ENCODE results near the gene KIAA2012.

The KIAA2012 gene

GRCh38 chr2:202114291-202114690, 41.2 kb downstream of the KIAA2012 start:
- CTCF ChIA-PET = interaction anchor here (2.8 kb wide), 1 partner anchor 11 kb away, joined by 9 read pairs; no protein-coding TSS in a partner anchor
- peaks cover 6% of the 10 kb centered on the region; the same call in 1 of the 2 replicates for H3K4me1 ChIP-seq (ENCODE audit: control insufficient read depth, insufficient read depth, low read length)
- H3K4me3 ChIP-seq (ENCODE audit: low read depth, low read length) = no peak overlapping the region
- TF ChIP-seq ZNF426 (tag by site-specific recombination; IDR thresholded peaks at IDR 0.05) (no peak), ZNF514 (tag by site-specific recombination; IDR thresholded peaks at IDR 0.05) (no peak), ZNF169 (tag by site-specific recombination; IDR thresholded peaks at IDR 0.05) (no peak), SP7 (tag by site-specific recombination; IDR thresholded peaks at IDR 0.05) (no peak), ZNF558 (tag by site-specific recombination; IDR thresholded peaks at IDR 0.05) (no peak), ZNF302 (tag by site-specific recombination; IDR thresholded peaks at IDR 0.05; ENCODE audit: low read depth) (no peak), ZNF398 (tag by site-specific recombination; IDR thresholded peaks at IDR 0.05) (no peak), MZF1 (tag by site-specific recombination; IDR thresholded peaks at IDR 0.05; ENCODE audit: borderline replicate concordance) (no peak), ZNF624 (tag by site-specific recombination; IDR thresholded peaks at IDR 0.05) (no peak), ZNF10 (tag by site-specific recombination; IDR thresholded peaks at IDR 0.05) (no peak), OSR2 (tag by site-specific recombination; IDR thresholded peaks at IDR 0.05) (no peak), ZNF202 (tag by site-specific recombination; IDR thresholded peaks at IDR 0.05; ENCODE audit: borderline replicate concordance) (no peak), ZNF555 (tag by site-specific recombination; conservative IDR thresholded peaks at IDR 0.05) (no peak), SETDB1 (IDR thresholded peaks at IDR 0.05; ENCODE audit: insufficient read length, low read length) (no peak), EGR2 (tag by site-specific recombination; IDR thresholded peaks at IDR 0.05; ENCODE audit: low read depth) (no peak)
- H3K9me3 ChIP-seq (ENCODE audit: control insufficient read depth, insufficient read depth, low read depth, low read length) = no peaks in the 10 kb centered on the region
- H3K27ac ChIP-seq (ENCODE audit: extremely low read depth, low read depth, low read length) = no peak overlapping the region
- no peaks in the 10 kb centered on the region for H3K36me3 ChIP-seq (ENCODE audit: control insufficient read depth in 2 of 2, insufficient read depth in 1 of 2, low read length in 2 of 2)
- POLR2A ChIA-PET = no interaction called here

GRCh38 chr2:202114795-202115194, 41.7 kb downstream of the KIAA2012 start:
- POLR2A ChIA-PET = no interaction called here
- CTCF ChIA-PET = interaction anchor here (1.4 to 2.8 kb wide), 2 partner anchors 11 to 13 kb away, joined by 3 to 9 read pairs; no protein-coding TSS in a partner anchor
- no peaks in the 10 kb centered on the region for H3K36me3 ChIP-seq (ENCODE audit: control insufficient read depth in 2 of 2, insufficient read depth in 1 of 2, low read length in 2 of 2)

More at GRCh38 chr2:202114795-202115194, 41.7 kb downstream of the KIAA2012 start:
- H3K27ac ChIP-seq (ENCODE audit: extremely low read depth, low read depth, low read length) = no peak overlapping the region
- no peaks in the 10 kb centered on the region for H3K9me3 ChIP-seq (ENCODE audit: control insufficient read depth, insufficient read depth, low read depth, low read length)
- H3K4me1 ChIP-seq (ENCODE audit: control insufficient read depth, insufficient read depth, low read length) = peaks cover 2% of the 10 kb centered on the region; the same call in 1 of the 2 replicates
- H3K4me3 ChIP-seq (ENCODE audit: low read depth, low read length) = no peak overlapping the region
- TF ChIP-seq ZNF133 (tag by site-specific recombination; IDR thresholded peaks at IDR 0.05) (no peak), HOXC10 (CRISPR knock-in tag; IDR thresholded peaks at IDR 0.05) (no peak), ZNF248 (tag by site-specific recombination; IDR thresholded peaks at IDR 0.05) (no peak), ZBTB48 (tag by site-specific recombination; IDR thresholded peaks at IDR 0.05) (no peak), ZNF449 (tag by site-specific recombination; IDR thresholded peaks at IDR 0.05) (no peak), ZEB2 (tag by site-specific recombination; IDR thresholded peaks at IDR 0.05) (no peak), IKZF3 (tag by site-specific recombination; IDR thresholded peaks at IDR 0.05) (no peak), ZNF692 (tag by site-specific recombination; IDR thresholded peaks at IDR 0.05) (no peak), ZNF202 (tag by site-specific recombination; IDR thresholded peaks at IDR 0.05; ENCODE audit: borderline replicate concordance) (no peak), BCL6B (tag by site-specific recombination; IDR thresholded peaks at IDR 0.05) (no peak), ZNF404 (tag by site-specific recombination; IDR thresholded peaks at IDR 0.05) (no peak), PRDM1 (tag by site-specific recombination; IDR thresholded peaks at IDR 0.05) (no peak), ZNF335 (tag by site-specific recombination; conservative IDR thresholded peaks at IDR 0.05) (no peak)
